Right lobe of liver (tissue), 4 donors: ENCODE data around the gene SPON1.

Source experiments
- CTCF ChIP-seq, 4 donors: fragments of 200-600 bp in 3 of 4; fragments of 450-650 bp in 1 of 4; IDR thresholded peaks; one replicate each; pipeline versions ENCODE4 v1.5.1 to v1.8.0; 2016 to 2022; ENCODE audit warnings: antibody characterized with exemption in 4 of 4, mild to moderate bottlenecking in 2 of 4
- POLR2A ChIP-seq: fragments of 450-650 bp; IDR thresholded peaks from one replicate; pipeline ENCODE4 v1.6.1; 2017; ENCODE audit warnings: antibody characterized with exemption, mild to moderate bottlenecking
- donor health status: DM: no; HTN: no; CAD: no.
- donor health status: DM: no; HTN: no; CAD: no.
- donor health status: DM: no; HTN: yes; CAD: no.

DNA sequence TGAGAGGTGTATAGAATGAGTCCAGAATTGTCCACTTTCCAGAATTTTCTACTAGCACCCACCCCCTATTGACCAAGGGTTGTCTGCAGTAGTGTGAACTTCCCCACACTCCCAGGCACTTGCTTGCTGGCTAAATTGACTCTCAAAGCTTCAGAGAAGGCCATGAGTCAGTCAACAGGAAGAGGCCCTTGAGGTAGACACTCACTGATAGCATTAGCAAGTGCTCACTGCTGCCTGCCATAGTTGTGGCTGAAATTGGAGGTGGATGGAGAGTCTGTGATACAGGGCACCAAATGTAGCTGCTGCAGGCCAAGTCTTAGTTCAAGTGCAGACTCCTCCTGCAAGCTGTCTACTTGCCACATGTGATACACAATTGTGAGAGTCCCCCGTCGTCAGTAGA, 156.8 kb downstream of the SPON1 start:
- no peak for TF ChIP-seq CTCF (IDR thresholded peaks at IDR 0.05)
- no peak for TF ChIP-seq POLR2A
